Activated T-helper 2 cell treated with anti-CD3 and anti-CD28 coated beads, Interferon-gamma antibody, Interleukin-2, Interleukin-4, amounts not matched to agents 10 μg/mL and 5 μg/mL and 100 μg/mL, durations not matched to agents 14 hours and 24 hours and 36 hours (primary cell): ENCODE results near the gene NPAS3. TPM values are rescaled to one million over a fixed set of nuclear protein-coding genes. Genes with fewer than 3 reads are reported as not detected.

ENCODE experiments used
- DNase-seq: peaks from one replicate; pipeline ENCODE4 v3.0.0; 2021; ENCODE audit warnings: low spot score
- H3K27ac Mint-ChIP-seq: one replicate; pipeline ENCODE4 v1.8.0; 2021; ENCODE audit warnings: mixed read lengths
- H3K27me3 Mint-ChIP-seq: one replicate; pipeline ENCODE4 v1.8.0; 2021; ENCODE audit warnings: low read depth, mixed read lengths
- H3K36me3 Mint-ChIP-seq: one replicate; pipeline ENCODE4 v1.8.0; 2021; ENCODE audit warnings: low read depth, mixed read lengths
- H3K4me1 Mint-ChIP-seq: one replicate; pipeline ENCODE4 v1.8.0; 2021; ENCODE audit warnings: low read depth, mixed read lengths
- H3K4me3 Mint-ChIP-seq: one replicate; pipeline ENCODE4 v1.8.0; 2021; ENCODE audit warnings: low read depth, mild to moderate bottlenecking, moderate library complexity, mixed read lengths
- H3K9me3 Mint-ChIP-seq: one replicate; pipeline ENCODE4 v1.8.0; 2021; ENCODE audit warnings: mixed read lengths
- intact Hi-C: fragments of 100-400 bp; cut with micrococcal nuclease; formaldehyde crosslinking; loops from one replicate; pipeline ENCODE4 v1.15.1; 2023
- total RNA-seq: library from RNA; stranded (reverse); gene quantifications from 2 replicates; pipeline ENCODE4 v1.2.3, GENCODE V29; 2022

NPAS3 gene
- total RNA-seq, 1 donor from 2014 or later = not detected

- intact Hi-C loops = no loop called here
Observed at GRCh38 chr14:33315217-33315616, 376.5 kb downstream of the NPAS3 start.

GRCh38 chr14:33315721-33316120 is 377.0 kb downstream of the NPAS3 start:
- Mint-ChIP-seq H3K9me3 (peaks cover 4% of the 10 kb centered on the region), H3K27me3 (no peaks in the 10 kb centered on the region), H3K36me3 (no peaks in the 10 kb centered on the region), H3K4me1 (no peaks in the 10 kb centered on the region), H3K4me3 (no peak overlapping the region), H3K27ac (no peak overlapping the region)
- intact Hi-C loops = no loop called here
- no peak for DNase-seq

More at GRCh38 chr14:33315217-33315616, 376.5 kb downstream of the NPAS3 start:
- no peak overlapping the region for H3K4me3 Mint-ChIP-seq
- no peaks in the 10 kb centered on the region for H3K4me1 Mint-ChIP-seq
- no peaks in the 10 kb centered on the region for H3K36me3 Mint-ChIP-seq
- no peaks in the 10 kb centered on the region for H3K27me3 Mint-ChIP-seq
- no peak overlapping the region for H3K27ac Mint-ChIP-seq
- H3K9me3 Mint-ChIP-seq = peaks cover 4% of the 10 kb centered on the region
- no peak for DNase-seq

GRCh38 chr14:33317675-33318074 is 379.0 kb downstream of the NPAS3 start:
- Mint-ChIP-seq H3K27me3 (no peaks in the 10 kb centered on the region), H3K36me3 (no peaks in the 10 kb centered on the region), H3K27ac (no peak overlapping the region), H3K4me1 (no peaks in the 10 kb centered on the region), H3K4me3 (no peak overlapping the region), H3K9me3 (peaks cover 4% of the 10 kb centered on the region)
- intact Hi-C loops = no loop called here
- no peak for DNase-seq

GRCh38 chr14:33323979-33324378 is 385.3 kb downstream of the NPAS3 start:
- Mint-ChIP-seq H3K27me3 (no peaks in the 10 kb centered on the region), H3K4me3 (no peak overlapping the region), H3K4me1 (no peaks in the 10 kb centered on the region), H3K9me3 (peaks cover 12% of the 10 kb centered on the region), H3K36me3 (no peaks in the 10 kb centered on the region), H3K27ac (no peak overlapping the region)
- intact Hi-C loops = no loop called here
- DNase-seq = no peak

- Mint-ChIP-seq H3K36me3 (no peaks in the 10 kb centered on the region), H3K4me3 (no peak overlapping the region), H3K27ac (no peak overlapping the region), H3K9me3 (peaks cover 5% of the 10 kb centered on the region), H3K4me1 (no peaks in the 10 kb centered on the region), H3K27me3 (no peaks in the 10 kb centered on the region)
- DNase-seq = no peak
- intact Hi-C loops = no loop called here
Observed at GRCh38 chr14:33331176-33331949, 392.7 kb downstream of the NPAS3 start.

GRCh38 chr14:33332497-33332896 is 393.8 kb downstream of the NPAS3 start:
- H3K4me3 Mint-ChIP-seq = no peak overlapping the region
- intact Hi-C loops = no loop called here
- no peaks in the 10 kb centered on the region for H3K4me1 Mint-ChIP-seq
- H3K27me3 Mint-ChIP-seq = no peaks in the 10 kb centered on the region
- H3K36me3 Mint-ChIP-seq = no peaks in the 10 kb centered on the region
- H3K9me3 Mint-ChIP-seq = peaks cover 10% of the 10 kb centered on the region
- H3K27ac Mint-ChIP-seq = no peak overlapping the region
- no peak for DNase-seq

GRCh38 chr14:33335366-33335765 is 396.7 kb downstream of the NPAS3 start:
- no peak overlapping the region for H3K4me3 Mint-ChIP-seq
- peaks cover 5% of the 10 kb centered on the region for H3K9me3 Mint-ChIP-seq
- intact Hi-C loops = no loop called here
- no peak for DNase-seq
- H3K27ac Mint-ChIP-seq = no peak overlapping the region
- no peaks in the 10 kb centered on the region for H3K36me3 Mint-ChIP-seq
- H3K27me3 Mint-ChIP-seq = no peaks in the 10 kb centered on the region
- no peaks in the 10 kb centered on the region for H3K4me1 Mint-ChIP-seq

GRCh38 chr14:33342299-33342974 is 403.8 kb downstream of the NPAS3 start:
- intact Hi-C loops = no loop called here
- no peak for DNase-seq
- H3K27ac Mint-ChIP-seq = no peak overlapping the region
- no peaks in the 10 kb centered on the region for H3K9me3 Mint-ChIP-seq
- H3K4me3 Mint-ChIP-seq = no peak overlapping the region
- no peaks in the 10 kb centered on the region for H3K27me3 Mint-ChIP-seq
- H3K36me3 Mint-ChIP-seq = no peaks in the 10 kb centered on the region
- H3K4me1 Mint-ChIP-seq = no peaks in the 10 kb centered on the region

GRCh38 chr14:33343016-33343415 is 404.3 kb downstream of the NPAS3 start:
- H3K36me3 Mint-ChIP-seq = no peaks in the 10 kb centered on the region
- H3K4me3 Mint-ChIP-seq = no peak overlapping the region
- no peak for DNase-seq
- H3K27ac Mint-ChIP-seq = no peak overlapping the region
- H3K27me3 Mint-ChIP-seq = no peaks in the 10 kb centered on the region
- no peaks in the 10 kb centered on the region for H3K9me3 Mint-ChIP-seq
- no peaks in the 10 kb centered on the region for H3K4me1 Mint-ChIP-seq
- intact Hi-C loops = no loop called here

GRCh38 chr14:33347796-33348195 is 409.1 kb downstream of the NPAS3 start:
- Mint-ChIP-seq H3K9me3 (peaks cover 3% of the 10 kb centered on the region), H3K27me3 (no peaks in the 10 kb centered on the region), H3K4me1 (no peaks in the 10 kb centered on the region), H3K4me3 (no peak overlapping the region), H3K27ac (no peak overlapping the region), H3K36me3 (no peaks in the 10 kb centered on the region)
- intact Hi-C loops = no loop called here
- no peak for DNase-seq

- no peak overlapping the region for H3K27ac Mint-ChIP-seq
- H3K4me3 Mint-ChIP-seq = no peak overlapping the region
- no peaks in the 10 kb centered on the region for H3K27me3 Mint-ChIP-seq
- H3K9me3 Mint-ChIP-seq = peaks cover 3% of the 10 kb centered on the region
- H3K4me1 Mint-ChIP-seq = no peaks in the 10 kb centered on the region
- intact Hi-C loops = no loop called here
- no peaks in the 10 kb centered on the region for H3K36me3 Mint-ChIP-seq
- no peak for DNase-seq
Observed at GRCh38 chr14:33348510-33348909, 409.8 kb downstream of the NPAS3 start.

- H3K27ac Mint-ChIP-seq = no peak overlapping the region
- no peak for DNase-seq
- peaks cover 3% of the 10 kb centered on the region for H3K9me3 Mint-ChIP-seq
- no peaks in the 10 kb centered on the region for H3K4me1 Mint-ChIP-seq
- H3K4me3 Mint-ChIP-seq = no peak overlapping the region
- intact Hi-C loops = no loop called here
- no peaks in the 10 kb centered on the region for H3K36me3 Mint-ChIP-seq
- H3K27me3 Mint-ChIP-seq = no peaks in the 10 kb centered on the region
Observed at GRCh38 chr14:33349871-33350270, 411.2 kb downstream of the NPAS3 start.

- Mint-ChIP-seq H3K27ac (no peak overlapping the region), H3K4me1 (no peaks in the 10 kb centered on the region), H3K36me3 (no peaks in the 10 kb centered on the region), H3K4me3 (no peak overlapping the region), H3K9me3 (peaks cover 3% of the 10 kb centered on the region), H3K27me3 (no peaks in the 10 kb centered on the region)
- DNase-seq = no peak
- intact Hi-C loops = no loop called here
Observed at GRCh38 chr14:33350366-33350990, 411.8 kb downstream of the NPAS3 start.
